IMR-90 (cell line): Measurements from ENCODE around the gene NRP1. TPM values are rescaled to one million over a fixed set of nuclear protein-coding genes. Genes with fewer than 3 reads are reported as not detected.
A peak's percentile ranks its signal among the peaks of the same experiment; 100 is the strongest.

ENCODE experiments used
- ATAC-seq: fragments of 200-7000 bp; cut with Tn5 transposase; 2 replicates; pipeline ENCODE4 v1.9.1; 2020; ENCODE audit warnings: low read depth, mild to moderate bottlenecking, moderate library complexity
- BruUV-seq: library from RNA; stranded (reverse); fragments of 400-500 nt; replicated peaks from 2 replicates; lab custom pipeline; 2021; lab: Mats Ljungman, UMichigan
- CTCF ChIA-PET: fragments of 300-600 bp; formaldehyde crosslinking; extraction: SDS; loops from one replicate; lab custom pipeline; 2021; ENCODE audit warnings: antibody characterized with exemption; lab: Yijun Ruan, JAX
- POLR2A ChIA-PET: fragments of 300-600 bp; sonication (Branson Sonifier 250); formaldehyde crosslinking; loops from one replicate; lab custom pipeline; 2022; ENCODE audit warnings: antibody characterized with exemption; ENCODE audit not compliant: unreplicated experiment; lab: Charles Lee
- DNase-seq: peaks from one replicate; pipeline ENCODE4 v3.0.0; 2013
- H2AFZ ChIP-seq: replicated peaks from 2 replicates; pipeline ENCODE3; 2013; ENCODE audit warnings: low read length, mild to moderate bottlenecking; ENCODE audit not compliant: poor library complexity
- H2AK5ac ChIP-seq: 2 replicates; pipeline ENCODE4 v1.6.1; 2013; ENCODE audit warnings: low read depth, low read length, inconsistent platforms
- H2AK9ac ChIP-seq: replicated peaks from 2 replicates; pipeline ENCODE3; 2013; ENCODE audit warnings: mild to moderate bottlenecking, low read depth, low read length, moderate library complexity; ENCODE audit not compliant: poor library complexity
- H2BK120ac ChIP-seq: 2 replicates; pipeline ENCODE4 v1.6.1; 2013; ENCODE audit warnings: low read depth, low read length, inconsistent platforms
- H2BK15ac ChIP-seq: 3 replicates; pipeline ENCODE4 v1.6.1; 2013; ENCODE audit warnings: low read depth, low read length, inconsistent platforms
- H2BK20ac ChIP-seq: 2 replicates; pipeline ENCODE4 v1.6.1; 2013; ENCODE audit warnings: low read depth, mild to moderate bottlenecking, inconsistent platforms, low read length, moderate library complexity
- H2BK5ac ChIP-seq: 2 replicates; pipeline ENCODE4 v1.6.1; 2013; ENCODE audit warnings: mild to moderate bottlenecking, low read depth, low read length, inconsistent platforms; ENCODE audit not compliant: poor library complexity, severe bottlenecking
- H3K14ac ChIP-seq: replicated peaks from 2 replicates; pipeline ENCODE4 v1.6.1; 2013; ENCODE audit warnings: low read depth, low read length, inconsistent platforms
- H3K18ac ChIP-seq: 2 replicates; pipeline ENCODE4 v1.6.1; 2013; ENCODE audit warnings: low read depth, low read length, control low read depth
- H3K23ac ChIP-seq: 2 replicates; pipeline ENCODE4 v1.6.1; 2013; ENCODE audit warnings: low read depth, low read length, inconsistent platforms
- H3K27ac ChIP-seq: 2 replicates; pipeline ENCODE4 v1.5.1; 2013; ENCODE audit warnings: mild to moderate bottlenecking, control low read depth, low read length; ENCODE audit not compliant: insufficient read depth
- H3K27me3 ChIP-seq: 2 replicates; pipeline ENCODE4 v1.6.1; 2013; ENCODE audit warnings: low read length; ENCODE audit not compliant: control insufficient read depth, insufficient read depth
- H3K36me3 ChIP-seq: 2 replicates; pipeline ENCODE4 v1.6.1; 2013; ENCODE audit warnings: low read length, mixed read lengths; ENCODE audit not compliant: control insufficient read depth, insufficient read depth
- H3K4ac ChIP-seq: 2 replicates; pipeline ENCODE4 v1.6.1; 2013; ENCODE audit warnings: low read depth, low read length, inconsistent platforms
- H3K4me1 ChIP-seq: 2 replicates; pipeline ENCODE4 v1.6.1; 2013; ENCODE audit warnings: low read length, mixed read lengths; ENCODE audit not compliant: control insufficient read depth, insufficient read depth
- H3K4me2 ChIP-seq: 2 replicates; pipeline ENCODE4 v1.6.1; 2013; ENCODE audit warnings: low read depth, mild to moderate bottlenecking, control low read depth, low read length, moderate library complexity
- H3K4me3 ChIP-seq: 2 replicates; pipeline ENCODE4 v1.5.1; 2013; ENCODE audit warnings: low read depth, mild to moderate bottlenecking, control low read depth, low read length, moderate library complexity; ENCODE audit not compliant: insufficient read depth
- H3K56ac ChIP-seq: 2 replicates; pipeline ENCODE4 v1.6.1; 2013; ENCODE audit warnings: low read length, inconsistent platforms; ENCODE audit not compliant: insufficient read depth; ENCODE audit errors: extremely low read depth
- H3K79me1 ChIP-seq, 2 experiments: 2 replicates each; pipeline ENCODE4 v1.6.1; 2013; ENCODE audit warnings: low read length in 2 of 2, inconsistent platforms in 1 of 2, low read depth in 1 of 2
- H3K9ac ChIP-seq: 2 replicates; pipeline ENCODE4 v1.6.1; 2013; ENCODE audit warnings: low read depth, low read length, control low read depth
- H3K9me1 ChIP-seq: 2 replicates; pipeline ENCODE4 v1.6.1; 2013; ENCODE audit warnings: low read length, inconsistent platforms; ENCODE audit not compliant: insufficient read depth
- H3K9me3 ChIP-seq: 2 replicates; pipeline ENCODE4 v1.6.1; 2013; ENCODE audit warnings: low read length; ENCODE audit not compliant: control insufficient read depth, insufficient read depth
- H4K20me1 ChIP-seq: 2 replicates; pipeline ENCODE4 v1.6.1; 2013; ENCODE audit warnings: low read length, inconsistent platforms; ENCODE audit not compliant: insufficient read depth
- H4K5ac ChIP-seq: 2 replicates; pipeline ENCODE4 v1.6.1; 2013; ENCODE audit warnings: mild to moderate bottlenecking, low read depth, low read length, control low read depth
- H4K8ac ChIP-seq, 2 experiments: 2 replicates each; pipeline ENCODE4 v1.6.1; 2013; ENCODE audit warnings: low read depth in 2 of 2, low read length in 2 of 2, control low read depth in 1 of 2, inconsistent platforms in 1 of 2
- H4K91ac ChIP-seq: 2 replicates; pipeline ENCODE4 v1.6.1; 2013; ENCODE audit warnings: low read depth, low read length, inconsistent platforms; ENCODE audit not compliant: insufficient read depth
- BHLHE40 ChIP-seq: fragments of 150-350 bp; IDR thresholded peaks from 2 replicates; pipeline ENCODE4 v1.6.1; 2016; ENCODE audit warnings: mild to moderate bottlenecking, low read depth, low read length
- CEBPB ChIP-seq: IDR thresholded peaks from 2 replicates; pipeline ENCODE4 v1.6.1; 2012; ENCODE audit warnings: low read depth, low read length, improper control_type of control experiment
- CHD1 ChIP-seq: IDR thresholded peaks from 2 replicates; pipeline ENCODE4 v1.6.1; 2012; ENCODE audit warnings: low read depth, low read length, improper control_type of control experiment
- FOS ChIP-seq: fragments of 150-350 bp; IDR thresholded peaks from 2 replicates; pipeline ENCODE4 v1.6.1; 2016; ENCODE audit warnings: low read depth, low read length
- MAFK ChIP-seq: IDR thresholded peaks from 2 replicates; pipeline ENCODE4 v1.6.1; 2012; ENCODE audit warnings: low read depth, low read length, improper control_type of control experiment
- MAZ ChIP-seq: IDR thresholded peaks from 2 replicates; pipeline ENCODE4 v1.6.1; 2012; ENCODE audit warnings: low read depth, mild to moderate bottlenecking, low read length, improper control_type of control experiment, moderate library complexity, borderline replicate concordance
- MXI1 ChIP-seq: IDR thresholded peaks from 2 replicates; pipeline ENCODE4 v1.6.1; 2012; ENCODE audit warnings: low read depth, mild to moderate bottlenecking, low read length, moderate library complexity, borderline replicate concordance
- NFE2L2 ChIP-seq: fragments of 150-350 bp; IDR thresholded peaks from 2 replicates; pipeline ENCODE4 v1.6.1; 2016; ENCODE audit warnings: low read depth, mild to moderate bottlenecking, low read length
- POLR2A ChIP-seq: IDR thresholded peaks from 2 replicates; pipeline ENCODE4 v1.6.1; 2012; ENCODE audit warnings: mild to moderate bottlenecking, low read depth, low read length
- RAD21 ChIP-seq: IDR thresholded peaks from 2 replicates; pipeline ENCODE4 v1.6.1; 2012; ENCODE audit warnings: low read length, improper control_type of control experiment
- RCOR1 ChIP-seq: IDR thresholded peaks from 2 replicates; pipeline ENCODE4 v1.6.1; 2012; ENCODE audit warnings: mild to moderate bottlenecking, low read length, improper control_type of control experiment; ENCODE audit not compliant: insufficient replicate concordance
- RFX5 ChIP-seq: IDR thresholded peaks from 2 replicates; pipeline ENCODE4 v1.8.0; 2012; ENCODE audit warnings: low read depth, mild to moderate bottlenecking, low read length, moderate library complexity
- SMC3 ChIP-seq: fragments of 150-350 bp; IDR thresholded peaks from 2 replicates; pipeline ENCODE4 v1.6.1; 2016; ENCODE audit warnings: low read depth, mild to moderate bottlenecking, antibody characterized with exemption, low read length, moderate library complexity
- WGBS, 2 experiments: methylation state at CpG; one replicate each; pipeline versions ENCODE4 v1.1.5 to v1.1.7; 2013; ENCODE audit warnings: missing lambda C conversion rate in 2 of 2; ENCODE audit not compliant: insufficient read length in 1 of 2; ENCODE audit errors: extremely low coverage in 2 of 2; 5-methylcytosine and 5-hydroxymethylcytosine counted together
- dilution Hi-C: fragments of 300-500 bp; cut with HindIII; formaldehyde crosslinking; loops from one replicate; pipeline ENCODE4 v1.14.3; 2018; ENCODE audit warnings: low sequenced_read_pairs; ENCODE audit not compliant: unreplicated experiment
- in situ Hi-C: fragments of 300-500 bp; cut with MboI; formaldehyde crosslinking; loops from 3 replicates; pipeline ENCODE4 v1.14.3; 2019; ENCODE audit warnings: low sequenced_read_pairs, inconsistent platforms, mixed read lengths
- intact Hi-C: fragments of 100-400 bp; cut with micrococcal nuclease; formaldehyde crosslinking; loops from 2 replicates; pipeline ENCODE4 v1.10.0; 2022
- polyA plus RNA-seq, 3 experiments: library from polyadenylated mRNA; depleted of rRNA; stranded (reverse); fragments of >200 nt; gene quantifications; 2 replicates each; pipeline ENCODE4 v1.2.3, GENCODE V29; 2012; ENCODE audit warnings: low replicate concordance in 1 of 3
- total RNA-seq: library from RNA; depleted of rRNA; stranded (reverse); fragments of >200 nt; gene quantifications from 2 replicates; pipeline ENCODE4 v1.2.3, GENCODE V29; 2012
- TF ChIP-seq, protein P1 (sequence below): conservative IDR thresholded peaks from 2 replicates; pipeline ENCODE4 v1.5.1; 2012; ENCODE audit warnings: mild to moderate bottlenecking, low read depth, low read length, improper control_type of control experiment
- TF ChIP-seq, protein P2 (sequence below): fragments of 150-350 bp; IDR thresholded peaks from 2 replicates; pipeline ENCODE4 v1.6.1; 2017; ENCODE audit warnings: mild to moderate bottlenecking, antibody characterized with exemption, low read length, low read depth
- TF ChIP-seq, protein P3 (sequence below): fragments of 150-350 bp; IDR thresholded peaks from 2 replicates; pipeline ENCODE4 v1.6.1; 2016; ENCODE audit warnings: low read depth, mild to moderate bottlenecking, low read length, moderate library complexity, borderline replicate concordance

NRP1 gene
- total and polyA plus RNA-seq, 2 of the 4 experiments (the other 2 are of a cell fraction): 108 to 227 TPM

DNA sequence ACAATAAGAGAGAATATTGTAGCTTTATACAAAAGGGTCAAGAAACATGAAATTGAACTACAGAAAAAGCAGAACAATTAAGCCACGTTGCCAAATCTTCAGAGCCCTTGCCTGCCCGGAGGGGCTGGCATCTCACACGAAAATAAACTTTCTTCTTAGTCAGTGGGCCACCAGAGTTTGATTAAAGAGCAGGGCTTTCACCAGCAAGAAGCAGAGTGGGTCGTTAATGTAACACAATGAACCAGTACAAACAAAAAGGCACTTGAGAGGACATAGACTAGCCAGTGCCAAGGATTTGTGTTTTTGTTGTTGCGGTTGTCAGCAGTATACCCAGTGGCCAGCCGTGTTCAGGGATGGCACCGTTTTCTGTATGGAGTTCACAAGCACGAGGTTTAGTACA lies 155.4 kb downstream of the NRP1 start:
- Histone ChIP-seq H4K91ac (peak overlapping the region; percentile 57), H2BK5ac (peak overlapping the region; percentile 32), H3K4me2 (peak overlapping the region; percentile 37; the same call in 1 of the 2 replicates), H3K18ac (no peak overlapping the region; the same call in 1 of the 2 replicates), H2AK5ac (peak overlapping the region; percentile 61; the same call in 1 of the 2 replicates), H4K8ac (peak overlapping the region; percentile 6 to 74; a peak in 2 of 4 replicates), H3K9me3 (no peaks in the 10 kb centered on the region), H3K56ac (no peak overlapping the region; the same call in 1 of the 2 replicates), H3K27ac (peak overlapping the region; percentile 45), H2BK15ac (peak overlapping the region; percentile 42; the same call in 2 of the 3 replicates), H3K4me3 (no peak overlapping the region), H4K20me1 (no peaks in the 10 kb centered on the region), H3K79me1 (peaks cover 11 to 15% of the 10 kb centered on the region in 2 experiments; a peak in 2 of 4 replicates), H3K36me3 (peaks cover 19% of the 10 kb centered on the region), H3K4ac (peak overlapping the region; percentile 51), H3K27me3 (no peaks in the 10 kb centered on the region), H3K23ac (peak overlapping the region; percentile 77; the same call in 1 of the 2 replicates), H3K9me1 (peaks cover 14% of the 10 kb centered on the region; the same call in 1 of the 2 replicates), H4K5ac (no peak overlapping the region), H3K14ac (peak overlapping the region; percentile 77), H2AFZ (no peak overlapping the region), H2AK9ac (peak overlapping the region; percentile 20), H2BK20ac (peak overlapping the region; percentile 64; the same call in 1 of the 2 replicates), H3K9ac (no peak overlapping the region), H2BK120ac (peak overlapping the region; percentile 71; the same call in 1 of the 2 replicates), H3K4me1 (peaks cover 10% of the 10 kb centered on the region)
- ATAC-seq (peak; percentile 24; the same call in 1 of the 2 replicates), DNase-seq (peak; percentile 41)
- ChIA-PET CTCF (no interaction called here), POLR2A (no interaction called here)
- dilution Hi-C loops: no loop called here
- intact Hi-C loops: no loop called here
- TF ChIP-seq, protein P1, sequence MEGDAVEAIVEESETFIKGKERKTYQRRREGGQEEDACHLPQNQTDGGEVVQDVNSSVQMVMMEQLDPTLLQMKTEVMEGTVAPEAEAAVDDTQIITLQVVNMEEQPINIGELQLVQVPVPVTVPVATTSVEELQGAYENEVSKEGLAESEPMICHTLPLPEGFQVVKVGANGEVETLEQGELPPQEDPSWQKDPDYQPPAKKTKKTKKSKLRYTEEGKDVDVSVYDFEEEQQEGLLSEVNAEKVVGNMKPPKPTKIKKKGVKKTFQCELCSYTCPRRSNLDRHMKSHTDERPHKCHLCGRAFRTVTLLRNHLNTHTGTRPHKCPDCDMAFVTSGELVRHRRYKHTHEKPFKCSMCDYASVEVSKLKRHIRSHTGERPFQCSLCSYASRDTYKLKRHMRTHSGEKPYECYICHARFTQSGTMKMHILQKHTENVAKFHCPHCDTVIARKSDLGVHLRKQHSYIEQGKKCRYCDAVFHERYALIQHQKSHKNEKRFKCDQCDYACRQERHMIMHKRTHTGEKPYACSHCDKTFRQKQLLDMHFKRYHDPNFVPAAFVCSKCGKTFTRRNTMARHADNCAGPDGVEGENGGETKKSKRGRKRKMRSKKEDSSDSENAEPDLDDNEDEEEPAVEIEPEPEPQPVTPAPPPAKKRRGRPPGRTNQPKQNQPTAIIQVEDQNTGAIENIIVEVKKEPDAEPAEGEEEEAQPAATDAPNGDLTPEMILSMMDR: no peak
- no peak for TF ChIP-seq MXI1
- no peak for TF ChIP-seq CHD1
- TF ChIP-seq RCOR1: no peak
- no peak for TF ChIP-seq BHLHE40
- TF ChIP-seq RAD21: no peak
- no peak for TF ChIP-seq FOS
- TF ChIP-seq MAFK: no peak
- TF ChIP-seq MAZ: no peak
- no peak for TF ChIP-seq CEBPB
- no peak for TF ChIP-seq SMC3
- TF ChIP-seq POLR2A: no peak
- TF ChIP-seq, protein P2, sequence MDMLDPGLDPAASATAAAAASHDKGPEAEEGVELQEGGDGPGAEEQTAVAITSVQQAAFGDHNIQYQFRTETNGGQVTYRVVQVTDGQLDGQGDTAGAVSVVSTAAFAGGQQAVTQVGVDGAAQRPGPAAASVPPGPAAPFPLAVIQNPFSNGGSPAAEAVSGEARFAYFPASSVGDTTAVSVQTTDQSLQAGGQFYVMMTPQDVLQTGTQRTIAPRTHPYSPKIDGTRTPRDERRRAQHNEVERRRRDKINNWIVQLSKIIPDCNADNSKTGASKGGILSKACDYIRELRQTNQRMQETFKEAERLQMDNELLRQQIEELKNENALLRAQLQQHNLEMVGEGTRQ: no peak
- TF ChIP-seq, protein P3, sequence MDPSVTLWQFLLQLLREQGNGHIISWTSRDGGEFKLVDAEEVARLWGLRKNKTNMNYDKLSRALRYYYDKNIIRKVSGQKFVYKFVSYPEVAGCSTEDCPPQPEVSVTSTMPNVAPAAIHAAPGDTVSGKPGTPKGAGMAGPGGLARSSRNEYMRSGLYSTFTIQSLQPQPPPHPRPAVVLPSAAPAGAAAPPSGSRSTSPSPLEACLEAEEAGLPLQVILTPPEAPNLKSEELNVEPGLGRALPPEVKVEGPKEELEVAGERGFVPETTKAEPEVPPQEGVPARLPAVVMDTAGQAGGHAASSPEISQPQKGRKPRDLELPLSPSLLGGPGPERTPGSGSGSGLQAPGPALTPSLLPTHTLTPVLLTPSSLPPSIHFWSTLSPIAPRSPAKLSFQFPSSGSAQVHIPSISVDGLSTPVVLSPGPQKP: no peak
- TF ChIP-seq NFE2L2: no peak
- TF ChIP-seq RFX5: no peak
- no TSS peak for BruUV-seq
- WGBS, 2 experiments: 61% methylated on average over 6 of the region's 8 CpGs; no CpG with 5 or more reads in 1 of the 2 experiments
- in situ Hi-C loops: no loop called here
